Ishikawa (cell line): Measurements from ENCODE around the gene SENP5.

ENCODE experiments used
- CEBPB ChIP-seq: IDR thresholded peaks from 2 replicates; pipeline ENCODE4 v1.6.1; 2012
- CREB1 ChIP-seq: IDR thresholded peaks from 2 replicates; pipeline ENCODE4 v1.6.1; 2012; ENCODE audit warnings: low read depth
- EGR1 ChIP-seq: IDR thresholded peaks from 2 replicates; pipeline ENCODE4 v1.6.1; 2012
- EP300 ChIP-seq: IDR thresholded peaks from 2 replicates; pipeline ENCODE4 v1.6.1; 2012; ENCODE audit warnings: borderline replicate concordance
- FOXM1 ChIP-seq: IDR thresholded peaks from 2 replicates; pipeline ENCODE4 v1.6.1; 2012; ENCODE audit warnings: low read depth, borderline replicate concordance
- NFIC ChIP-seq: IDR thresholded peaks from 2 replicates; pipeline ENCODE4 v1.6.1; 2012
- RAD21 ChIP-seq: IDR thresholded peaks from 2 replicates; pipeline ENCODE4 v1.6.1; 2012; ENCODE audit warnings: low read depth
- TAF1 ChIP-seq: IDR thresholded peaks from 2 replicates; pipeline ENCODE4 v1.6.1; 2012; ENCODE audit warnings: low read depth, mild to moderate bottlenecking
- TCF12 ChIP-seq: IDR thresholded peaks from 2 replicates; pipeline ENCODE4 v1.6.1; 2012; ENCODE audit warnings: low read depth
- TEAD4 ChIP-seq: IDR thresholded peaks from 2 replicates; pipeline ENCODE4 v1.6.1; 2012
- USF1 ChIP-seq: IDR thresholded peaks from 2 replicates; pipeline ENCODE4 v1.6.1; 2012
- YY1 ChIP-seq: IDR thresholded peaks from 2 replicates; pipeline ENCODE4 v1.6.1; 2012; ENCODE audit warnings: low read depth
- ZBTB7A ChIP-seq: IDR thresholded peaks from 2 replicates; pipeline ENCODE4 v1.6.1; 2012; ENCODE audit warnings: low read depth
- TF ChIP-seq, protein P1 (sequence below): IDR thresholded peaks from 2 replicates; pipeline ENCODE4 v1.6.1; 2012; ENCODE audit warnings: low read depth, mild to moderate bottlenecking
- TF ChIP-seq, protein P2 (sequence below): IDR thresholded peaks from 2 replicates; pipeline ENCODE4 v1.6.1; 2012

The SENP5 gene

DNA sequence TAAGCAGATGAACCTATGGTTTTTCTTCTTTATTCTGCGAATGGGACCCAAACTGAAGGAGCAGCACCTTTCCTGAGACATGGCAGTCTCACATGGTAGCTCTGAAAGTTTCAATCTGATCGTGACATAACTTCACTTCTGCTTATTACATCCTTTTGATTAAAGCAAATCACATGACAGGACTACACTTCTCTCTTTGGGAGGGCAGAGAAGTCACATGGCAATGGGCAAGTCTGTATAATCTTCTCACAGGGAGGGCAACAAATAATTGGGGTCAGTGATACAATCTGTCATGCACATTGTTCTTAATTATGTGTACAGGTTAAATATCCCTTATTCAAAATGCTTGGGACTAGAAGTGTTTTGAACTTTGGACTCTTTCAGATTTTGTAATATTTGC is 53.0 kb downstream of the SENP5 start:
- no peak for TF ChIP-seq EP300
- no peak for TF ChIP-seq NFIC
- no peak for TF ChIP-seq CEBPB
- TF ChIP-seq RAD21, result no peak
- no peak for TF ChIP-seq EGR1
- no peak for TF ChIP-seq TAF1
- no peak for TF ChIP-seq CREB1
- TF ChIP-seq, protein P1, sequence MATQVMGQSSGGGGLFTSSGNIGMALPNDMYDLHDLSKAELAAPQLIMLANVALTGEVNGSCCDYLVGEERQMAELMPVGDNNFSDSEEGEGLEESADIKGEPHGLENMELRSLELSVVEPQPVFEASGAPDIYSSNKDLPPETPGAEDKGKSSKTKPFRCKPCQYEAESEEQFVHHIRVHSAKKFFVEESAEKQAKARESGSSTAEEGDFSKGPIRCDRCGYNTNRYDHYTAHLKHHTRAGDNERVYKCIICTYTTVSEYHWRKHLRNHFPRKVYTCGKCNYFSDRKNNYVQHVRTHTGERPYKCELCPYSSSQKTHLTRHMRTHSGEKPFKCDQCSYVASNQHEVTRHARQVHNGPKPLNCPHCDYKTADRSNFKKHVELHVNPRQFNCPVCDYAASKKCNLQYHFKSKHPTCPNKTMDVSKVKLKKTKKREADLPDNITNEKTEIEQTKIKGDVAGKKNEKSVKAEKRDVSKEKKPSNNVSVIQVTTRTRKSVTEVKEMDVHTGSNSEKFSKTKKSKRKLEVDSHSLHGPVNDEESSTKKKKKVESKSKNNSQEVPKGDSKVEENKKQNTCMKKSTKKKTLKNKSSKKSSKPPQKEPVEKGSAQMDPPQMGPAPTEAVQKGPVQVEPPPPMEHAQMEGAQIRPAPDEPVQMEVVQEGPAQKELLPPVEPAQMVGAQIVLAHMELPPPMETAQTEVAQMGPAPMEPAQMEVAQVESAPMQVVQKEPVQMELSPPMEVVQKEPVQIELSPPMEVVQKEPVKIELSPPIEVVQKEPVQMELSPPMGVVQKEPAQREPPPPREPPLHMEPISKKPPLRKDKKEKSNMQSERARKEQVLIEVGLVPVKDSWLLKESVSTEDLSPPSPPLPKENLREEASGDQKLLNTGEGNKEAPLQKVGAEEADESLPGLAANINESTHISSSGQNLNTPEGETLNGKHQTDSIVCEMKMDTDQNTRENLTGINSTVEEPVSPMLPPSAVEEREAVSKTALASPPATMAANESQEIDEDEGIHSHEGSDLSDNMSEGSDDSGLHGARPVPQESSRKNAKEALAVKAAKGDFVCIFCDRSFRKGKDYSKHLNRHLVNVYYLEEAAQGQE, result no peak
- no peak for TF ChIP-seq FOXM1
- TF ChIP-seq YY1, result no peak
- TF ChIP-seq ZBTB7A, result no peak
- TF ChIP-seq TEAD4, result no peak

- TF ChIP-seq EGR1 (no peak), CEBPB (no peak), USF1 (no peak), CREB1 (no peak), RAD21 (no peak), YY1 (no peak), NFIC (no peak), TCF12 (no peak), FOXM1 (no peak), EP300 (no peak), TAF1 (no peak), ZBTB7A (no peak), TEAD4 (no peak)
- TF ChIP-seq, protein P1, result no peak
- TF ChIP-seq, protein P2, sequence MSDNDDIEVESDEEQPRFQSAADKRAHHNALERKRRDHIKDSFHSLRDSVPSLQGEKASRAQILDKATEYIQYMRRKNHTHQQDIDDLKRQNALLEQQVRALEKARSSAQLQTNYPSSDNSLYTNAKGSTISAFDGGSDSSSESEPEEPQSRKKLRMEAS, result no peak
These were observed 60.1 kb downstream of the SENP5 start for GRCh38 chr3:196927571-196928453.

GRCh38 chr3:196931157-196931556 is 63.4 kb downstream of the SENP5 start:
- TF ChIP-seq CEBPB (no peak), YY1 (no peak), USF1 (no peak), TEAD4 (no peak), EGR1 (no peak), EP300 (no peak), CREB1 (no peak), TAF1 (no peak), TCF12 (no peak), NFIC (no peak), ZBTB7A (no peak), RAD21 (no peak), FOXM1 (no peak)
- TF ChIP-seq, protein P1, result no peak
- TF ChIP-seq, protein P2, result no peak

DNA sequence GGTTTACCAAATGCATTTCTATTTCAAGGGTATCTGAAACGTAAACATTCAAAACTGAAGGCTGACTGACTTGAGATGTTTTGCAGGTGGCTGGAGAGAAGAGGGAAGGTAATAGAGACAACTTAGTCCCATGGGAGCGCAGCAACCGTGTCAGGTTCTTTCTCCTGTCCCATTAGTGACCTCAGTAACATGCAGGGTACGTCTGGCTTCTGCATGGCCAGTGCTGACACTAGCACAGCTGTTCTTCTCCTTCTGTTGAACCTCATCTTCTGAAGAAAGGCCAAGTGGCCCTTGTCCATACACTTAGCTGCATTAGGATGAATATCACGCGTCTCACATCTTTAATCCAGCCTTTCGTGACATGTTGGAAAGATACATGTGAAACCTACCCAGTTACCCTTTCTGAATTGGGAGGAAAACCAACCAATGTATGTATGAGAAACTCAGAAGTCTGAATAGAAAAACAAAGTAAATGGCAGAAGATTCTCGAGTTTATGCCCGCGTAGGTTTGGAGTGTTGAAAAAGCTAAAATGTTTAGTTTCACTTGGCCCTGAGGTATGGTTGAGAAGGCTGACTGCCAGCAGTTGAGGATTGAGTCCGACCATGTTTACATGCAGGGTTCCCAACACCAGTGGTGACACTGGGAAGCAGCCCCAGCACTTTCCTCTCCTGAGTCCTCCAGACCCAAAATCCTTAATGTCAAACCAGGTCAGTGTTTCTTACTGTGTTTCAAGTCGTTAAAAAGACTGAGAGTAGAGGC is 64.3 kb downstream of the SENP5 start:
- TF ChIP-seq USF1 (no peak), CREB1 (no peak), EGR1 (no peak), TAF1 (no peak), CEBPB (no peak), ZBTB7A (no peak), NFIC (no peak), EP300 (no peak), FOXM1 (no peak), TEAD4 (no peak), TCF12 (no peak), RAD21 (no peak), YY1 (no peak)
- TF ChIP-seq, protein P1, result no peak
- TF ChIP-seq, protein P2, result no peak
